GM12875 (cell line): ENCODE measurements around the gene RASA2.
A peak's percentile ranks its signal among the peaks of the same experiment; 100 is the strongest.

Source experiments
- H3K4me3 ChIP-seq: one replicate; pipeline ENCODE4 v1.5.1; 2011; ENCODE audit warnings: low read depth, low read length, control low read depth
- CTCF ChIP-seq: IDR thresholded peaks from 2 replicates; pipeline ENCODE4 v1.5.1; 2011; ENCODE audit warnings: low read depth, mild to moderate bottlenecking, control low read depth, inconsistent platforms, low read length, moderate library complexity, borderline replicate concordance; ENCODE audit not compliant: insufficient read depth

Gene RASA2

GRCh38 chr3:141450727-141451375 is 36.0 kb upstream of the RASA2 start:
- no peak for TF ChIP-seq CTCF
- H3K4me3 ChIP-seq, result no peak overlapping the region

- no peak overlapping the region for H3K4me3 ChIP-seq
- peak; percentile 76 for TF ChIP-seq CTCF
Measured at GRCh38 chr3:141452045-141452444, 34.8 kb upstream of the RASA2 start.

- H3K4me3 ChIP-seq, result no peak overlapping the region
- TF ChIP-seq CTCF, result no peak
Measured at GRCh38 chr3:141452773-141453172, 34.1 kb upstream of the RASA2 start.

GRCh38 chr3:141454054-141454453 is 32.8 kb upstream of the RASA2 start:
- H3K4me3 ChIP-seq, result no peak overlapping the region
- no peak for TF ChIP-seq CTCF

- H3K4me3 ChIP-seq, result no peak overlapping the region
- peak; percentile 67 for TF ChIP-seq CTCF
Measured at GRCh38 chr3:141454906-141455602, 31.8 kb upstream of the RASA2 start.

GRCh38 chr3:141455603-141456300 is 31.1 kb upstream of the RASA2 start:
- TF ChIP-seq CTCF, result no peak
- no peak overlapping the region for H3K4me3 ChIP-seq
